ENCODE data around the gene PTPRN2.
"Not testable (repeated sequence)": the region's sequence is repeated elsewhere in the genome, so short reads cannot be mapped to it uniquely, and the experiment has no call there.

Gene PTPRN2

DNA sequence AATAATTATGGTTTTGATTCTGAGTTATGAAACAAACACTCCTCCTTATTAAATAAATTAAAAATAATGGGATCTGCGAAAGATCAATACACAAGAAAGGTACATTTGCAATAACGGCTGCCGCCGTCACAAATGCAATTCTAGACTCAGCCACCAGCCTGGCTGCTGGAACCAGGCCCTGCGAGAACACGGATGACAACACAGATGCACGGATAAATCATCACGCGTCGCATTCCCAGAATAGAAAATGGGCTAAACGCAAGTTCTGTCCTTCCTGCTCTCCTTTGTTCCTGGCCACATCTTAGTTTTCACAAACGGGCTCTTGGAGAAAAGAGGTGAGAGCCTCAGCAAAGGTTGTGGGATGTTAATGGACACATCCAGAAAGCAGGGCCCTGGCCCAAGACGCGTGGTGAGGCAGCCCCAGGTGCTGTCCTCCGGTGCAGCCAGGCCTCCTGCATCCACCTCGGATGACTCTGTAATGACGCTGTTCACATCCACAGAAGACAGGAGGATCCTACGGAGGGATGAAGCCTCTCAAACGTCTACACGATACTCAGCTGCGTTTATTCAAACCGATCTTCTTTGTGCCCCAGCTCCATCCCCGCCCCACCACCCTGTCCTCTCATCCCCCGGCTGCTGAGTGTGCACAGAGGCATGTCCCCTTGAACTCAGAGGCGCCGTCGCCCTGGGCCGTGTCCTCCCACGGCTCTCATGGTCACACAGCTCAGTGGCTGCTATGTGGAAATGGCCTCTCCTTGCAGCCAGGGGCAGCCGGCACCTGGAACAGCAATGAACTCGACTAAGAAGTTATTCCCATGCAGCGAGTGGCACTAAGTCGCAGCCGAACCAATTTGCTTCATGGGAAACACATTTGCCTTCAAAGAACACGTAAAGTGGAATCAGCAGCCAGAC is 197.9 kb downstream of the PTPRN2 start:
- in situ Hi-C loops (cut with MboI; ENCODE audit: low pct_unique_long_range_greater_than_20kb, low sequenced_read_pairs): no loop called here
- no peak for DNase-seq

DNA sequence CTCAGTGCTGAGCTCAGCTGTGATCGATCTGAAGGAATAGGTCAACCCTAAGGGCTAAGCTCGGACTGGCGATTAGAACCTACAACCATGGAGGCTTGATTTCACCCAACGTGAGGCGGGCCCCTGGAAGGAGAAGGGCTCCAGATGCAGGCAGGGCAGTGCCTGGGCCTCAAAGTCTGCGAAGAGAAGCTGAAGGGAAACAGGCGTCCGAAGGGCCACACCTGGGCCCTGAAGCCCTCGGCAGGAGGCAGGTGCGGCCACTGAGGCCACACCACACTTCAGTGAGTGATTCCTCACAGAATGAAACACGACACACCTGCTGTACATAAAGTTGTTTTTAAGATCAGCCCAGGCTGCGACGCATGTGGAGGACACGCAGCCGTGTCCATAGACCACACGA is 198.7 kb downstream of the PTPRN2 start:
- no peak for DNase-seq
- in situ Hi-C loops (cut with MboI; ENCODE audit: low pct_unique_long_range_greater_than_20kb, low sequenced_read_pairs): no loop called here

DNA sequence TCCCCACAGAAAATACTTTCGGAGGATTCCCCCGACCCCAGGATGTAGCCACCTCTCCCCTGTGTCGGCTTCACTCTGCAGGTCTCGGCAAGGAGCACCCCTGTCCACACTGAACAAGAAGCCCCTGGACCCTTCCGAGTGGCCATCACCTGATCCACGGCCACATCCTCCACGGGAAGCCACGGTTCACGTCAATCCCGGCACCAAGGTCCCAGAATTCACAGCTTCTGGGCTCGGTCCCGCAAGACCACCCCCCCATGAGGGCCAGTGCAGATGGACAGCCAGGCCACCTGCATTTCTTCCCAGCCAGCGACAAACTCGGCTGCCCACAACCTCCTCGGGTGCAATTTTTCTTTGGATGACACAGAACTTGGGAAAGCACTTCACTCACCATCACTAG is 199.6 kb downstream of the PTPRN2 start:
- no peak for DNase-seq
- in situ Hi-C loops (cut with MboI; ENCODE audit: low pct_unique_long_range_greater_than_20kb, low sequenced_read_pairs): no loop called here

DNA sequence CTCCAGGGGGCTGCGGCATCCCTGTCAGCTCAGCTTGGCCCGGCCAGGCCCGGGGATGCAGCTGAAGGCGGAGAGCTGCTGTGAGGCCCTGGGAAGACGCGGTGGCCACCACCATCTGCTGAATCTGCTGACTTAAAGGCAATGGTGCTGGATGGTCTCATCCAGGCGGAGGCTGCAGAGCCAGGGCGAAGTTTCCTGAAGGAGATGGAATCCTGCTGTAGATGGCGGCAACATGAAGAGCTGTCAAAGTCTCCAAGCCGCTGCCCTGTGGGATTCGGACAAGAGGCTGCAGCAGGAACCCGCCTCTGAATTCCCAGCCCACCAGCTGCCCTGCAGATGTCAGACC is 200.1 kb downstream of the PTPRN2 start:
- in situ Hi-C loops (cut with MboI; ENCODE audit: low pct_unique_long_range_greater_than_20kb, low sequenced_read_pairs): no loop called here
- DNase-seq: no peak

DNA sequence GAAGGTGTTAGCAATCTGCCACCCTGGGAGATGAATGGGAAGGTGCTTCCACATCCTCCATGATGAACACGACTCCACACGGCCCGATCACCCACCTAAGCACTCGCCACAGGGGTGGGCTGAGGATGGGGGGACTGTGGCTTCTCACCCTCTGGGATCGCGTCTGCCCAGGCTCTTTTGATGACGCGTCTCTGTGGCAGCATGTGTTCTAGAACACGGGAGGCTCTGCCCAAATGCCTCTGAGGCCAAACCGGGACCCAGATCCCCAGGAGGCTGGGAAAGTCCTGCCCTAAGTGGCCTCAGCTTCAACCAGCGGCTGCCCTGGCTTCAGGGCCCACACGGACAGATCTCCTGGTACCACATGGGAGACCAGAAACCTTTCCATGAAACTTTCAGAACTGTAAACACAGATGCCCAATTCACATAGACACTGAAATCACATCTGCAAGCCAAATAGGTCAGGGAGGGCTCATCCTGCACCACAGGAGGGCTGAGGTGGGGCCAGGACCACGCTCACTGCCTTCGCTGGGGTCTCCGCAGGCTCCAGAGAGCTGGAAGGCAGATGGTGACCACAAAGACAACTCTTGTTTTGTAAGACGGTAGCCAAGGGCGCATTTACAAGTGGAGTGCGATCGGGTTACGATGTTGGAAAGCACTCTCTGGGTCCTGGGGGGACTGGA is 200.6 kb downstream of the PTPRN2 start:
- in situ Hi-C loops (cut with MboI; ENCODE audit: low pct_unique_long_range_greater_than_20kb, low sequenced_read_pairs): no loop called here
- no peak for DNase-seq

DNA sequence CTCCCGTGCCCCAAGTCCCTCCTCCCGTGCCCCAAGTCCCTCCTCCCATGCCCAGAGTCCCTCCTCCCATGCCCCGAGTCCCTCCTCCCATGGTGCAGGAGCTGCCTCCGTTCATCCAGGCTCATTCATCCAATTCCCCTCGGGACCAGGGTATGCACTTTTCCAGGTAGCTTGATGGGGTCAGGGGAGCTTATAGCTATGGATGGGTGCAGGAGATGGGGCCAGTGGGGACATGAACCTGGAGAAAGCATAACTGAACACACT is 201.3 kb downstream of the PTPRN2 start:
- DNase-seq: no peak
- in situ Hi-C loops (cut with MboI; ENCODE audit: low pct_unique_long_range_greater_than_20kb, low sequenced_read_pairs): no loop called here

DNA sequence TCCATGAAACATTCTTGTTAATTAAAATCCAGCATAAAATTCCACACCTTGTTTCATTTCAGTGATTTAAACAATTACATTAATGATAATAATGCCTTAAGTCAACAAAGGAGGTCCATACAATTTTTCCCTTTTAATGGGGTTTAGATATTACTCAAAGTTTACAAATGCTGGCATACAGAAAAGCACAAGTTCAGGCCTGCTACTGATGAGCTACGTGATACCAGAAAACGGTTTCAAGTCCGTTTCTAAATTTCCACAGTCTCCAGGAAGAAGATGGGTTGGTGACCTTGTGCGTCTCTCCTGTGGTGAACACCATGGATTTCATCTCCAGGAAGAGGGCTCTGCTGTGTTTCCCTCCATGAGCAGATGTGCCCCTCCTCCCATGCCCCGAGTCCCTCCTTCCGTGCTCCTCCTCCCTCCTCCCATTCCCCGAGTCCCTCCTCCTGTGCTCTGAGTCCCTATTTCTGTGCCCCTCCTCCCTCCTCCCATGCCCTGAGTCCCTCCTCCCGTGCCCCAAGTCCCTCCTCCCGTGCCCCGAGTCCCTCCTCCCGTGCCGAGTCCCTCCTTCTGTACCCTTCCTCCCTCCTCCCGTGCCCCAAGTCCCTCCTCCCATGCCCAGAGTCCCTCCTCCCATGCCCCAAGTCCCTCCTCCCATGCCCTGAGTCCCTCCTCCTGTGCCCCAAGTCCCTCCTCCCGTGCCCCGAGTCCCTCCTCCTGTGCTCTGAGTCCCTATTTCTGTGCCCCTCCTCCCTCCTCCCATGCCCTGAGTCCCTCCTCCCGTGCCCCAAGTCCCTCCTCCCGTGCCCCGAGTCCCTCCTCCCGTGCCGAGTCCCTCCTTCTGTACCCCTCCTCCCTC is 201.9 kb downstream of the PTPRN2 start:
- DNase-seq; in situ Hi-C loops (cut with MboI; ENCODE audit: low pct_unique_long_range_greater_than_20kb, low sequenced_read_pairs): not testable (repeated sequence)

DNA sequence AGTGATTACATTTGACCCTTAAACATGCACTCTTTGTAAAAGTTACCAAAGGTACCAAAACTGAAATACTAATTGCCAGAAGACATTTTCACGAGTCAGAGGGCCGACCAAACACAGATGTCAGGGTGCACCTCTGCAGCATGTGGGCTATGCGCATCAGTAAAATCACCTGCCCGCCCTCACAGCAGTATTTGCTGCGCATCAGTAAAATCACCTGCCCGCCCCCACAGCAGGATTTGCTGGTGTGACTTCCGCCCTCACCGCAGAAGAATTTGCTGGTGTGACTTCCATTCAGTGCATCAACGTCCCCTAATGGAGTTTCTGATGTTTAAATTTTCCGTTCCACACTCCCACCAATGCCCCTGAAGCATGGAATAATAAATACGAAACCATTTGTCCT is 202.9 kb downstream of the PTPRN2 start:
- in situ Hi-C loops (cut with MboI; ENCODE audit: low pct_unique_long_range_greater_than_20kb, low sequenced_read_pairs): no loop called here

DNA sequence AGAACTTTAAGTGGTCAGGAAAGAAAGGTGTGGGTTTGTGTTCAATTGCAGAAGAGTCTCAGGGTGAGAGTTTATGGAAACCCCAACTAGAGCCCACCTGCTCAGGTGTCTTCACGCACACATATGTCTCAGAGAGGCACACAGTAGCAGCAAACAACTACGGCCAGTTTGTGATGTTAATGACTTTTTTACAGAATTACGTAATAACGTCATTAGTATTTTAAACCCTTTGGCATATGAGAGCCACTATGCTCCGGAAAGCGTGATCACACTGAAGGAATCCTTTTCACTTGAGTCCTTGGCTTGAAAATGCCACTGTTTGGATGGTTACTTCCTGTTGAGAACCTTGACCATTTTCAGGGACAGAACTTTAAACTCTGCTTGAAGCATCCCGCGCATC is 204.0 kb downstream of the PTPRN2 start:
- DNase-seq: no peak
- in situ Hi-C loops (cut with MboI; ENCODE audit: low pct_unique_long_range_greater_than_20kb, low sequenced_read_pairs): no loop called here

More for the DNA sequence above, 202.9 kb downstream of the PTPRN2 start:
- no peak for DNase-seq

DNA sequence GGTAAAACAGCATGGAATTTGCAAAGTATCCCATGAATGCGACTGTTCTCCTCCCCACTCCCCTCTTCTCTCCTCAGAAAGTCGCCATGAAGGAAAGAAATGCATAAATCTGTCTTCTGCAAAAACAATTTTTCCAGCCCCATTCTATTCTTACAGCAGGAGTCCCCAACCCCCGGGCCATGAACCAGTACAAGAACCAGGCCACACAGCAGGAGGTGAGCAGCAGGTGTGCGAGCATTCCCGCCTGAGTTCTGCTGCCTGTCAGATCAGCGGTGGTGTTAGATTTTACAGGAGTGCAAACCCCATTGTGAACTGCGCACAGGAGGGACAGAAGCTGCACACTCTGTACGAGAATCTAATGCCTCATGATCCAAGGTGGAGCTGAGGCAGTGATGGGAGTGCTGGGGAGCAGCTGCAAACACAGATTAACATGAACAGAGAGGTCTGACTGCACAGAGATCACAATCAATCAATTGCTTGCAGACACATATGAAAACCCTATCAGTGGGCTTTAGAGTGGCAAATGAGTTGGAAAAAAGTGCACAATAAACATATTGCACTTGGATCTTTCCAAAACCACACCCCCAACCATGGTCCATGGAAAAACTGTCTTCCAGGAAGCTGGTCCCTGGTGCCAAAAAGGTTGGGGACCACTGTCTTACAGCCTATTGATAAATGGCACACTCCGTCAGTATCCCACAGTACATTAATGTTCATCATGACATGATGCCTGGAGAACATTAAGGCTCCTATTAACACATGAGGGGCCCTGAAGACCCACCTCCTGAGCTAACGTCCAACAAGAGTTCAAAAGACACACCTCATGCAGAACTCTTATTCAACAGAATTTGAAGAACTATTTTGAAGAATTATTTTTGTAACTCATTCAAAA is 205.0 kb downstream of the PTPRN2 start:
- in situ Hi-C loops (cut with MboI; ENCODE audit: low pct_unique_long_range_greater_than_20kb, low sequenced_read_pairs): no loop called here
- DNase-seq: no peak

DNA sequence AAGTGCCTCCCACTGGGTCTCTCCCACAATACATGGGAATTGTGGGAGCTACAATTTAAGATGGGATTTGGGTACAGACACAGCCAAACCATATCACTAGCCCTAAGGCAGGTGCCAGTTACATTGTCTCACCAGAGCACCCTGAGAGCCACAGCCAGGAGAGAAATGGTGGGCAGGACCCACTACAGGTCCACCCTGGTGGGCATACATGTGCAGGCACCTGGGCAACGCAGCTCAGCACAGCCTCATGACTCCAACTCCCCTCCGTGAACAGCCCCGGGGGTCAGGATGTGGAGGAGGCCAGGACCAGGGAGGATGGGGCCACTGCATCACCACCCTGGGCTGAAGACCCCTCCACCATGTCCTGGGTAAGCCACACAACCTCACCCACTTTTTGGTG is 205.7 kb downstream of the PTPRN2 start:
- no peak for DNase-seq
- in situ Hi-C loops (cut with MboI; ENCODE audit: low pct_unique_long_range_greater_than_20kb, low sequenced_read_pairs): no loop called here

DNA sequence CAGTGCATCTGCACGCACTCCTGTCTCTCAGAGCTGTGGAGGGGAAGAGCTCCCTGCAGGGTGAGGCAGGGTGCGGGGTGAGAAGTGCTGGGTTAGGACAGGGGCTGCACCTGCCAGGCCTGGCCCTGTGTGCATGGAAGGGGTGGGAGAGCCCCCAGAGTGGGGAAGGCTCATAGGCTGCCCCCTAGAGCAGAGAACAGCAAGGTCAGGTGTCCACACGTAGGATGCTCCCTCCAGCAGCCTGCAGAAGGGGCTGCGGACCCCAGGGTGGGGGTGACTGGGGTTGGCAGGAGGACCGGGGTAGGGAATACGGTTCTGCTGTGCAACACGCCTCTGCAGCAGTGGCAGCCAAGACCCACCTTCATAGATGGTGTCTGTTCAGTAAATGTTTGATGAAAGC is 208.6 kb downstream of the PTPRN2 start:
- no peak for DNase-seq
- in situ Hi-C loops (cut with MboI; ENCODE audit: low pct_unique_long_range_greater_than_20kb, low sequenced_read_pairs): no loop called here

DNA sequence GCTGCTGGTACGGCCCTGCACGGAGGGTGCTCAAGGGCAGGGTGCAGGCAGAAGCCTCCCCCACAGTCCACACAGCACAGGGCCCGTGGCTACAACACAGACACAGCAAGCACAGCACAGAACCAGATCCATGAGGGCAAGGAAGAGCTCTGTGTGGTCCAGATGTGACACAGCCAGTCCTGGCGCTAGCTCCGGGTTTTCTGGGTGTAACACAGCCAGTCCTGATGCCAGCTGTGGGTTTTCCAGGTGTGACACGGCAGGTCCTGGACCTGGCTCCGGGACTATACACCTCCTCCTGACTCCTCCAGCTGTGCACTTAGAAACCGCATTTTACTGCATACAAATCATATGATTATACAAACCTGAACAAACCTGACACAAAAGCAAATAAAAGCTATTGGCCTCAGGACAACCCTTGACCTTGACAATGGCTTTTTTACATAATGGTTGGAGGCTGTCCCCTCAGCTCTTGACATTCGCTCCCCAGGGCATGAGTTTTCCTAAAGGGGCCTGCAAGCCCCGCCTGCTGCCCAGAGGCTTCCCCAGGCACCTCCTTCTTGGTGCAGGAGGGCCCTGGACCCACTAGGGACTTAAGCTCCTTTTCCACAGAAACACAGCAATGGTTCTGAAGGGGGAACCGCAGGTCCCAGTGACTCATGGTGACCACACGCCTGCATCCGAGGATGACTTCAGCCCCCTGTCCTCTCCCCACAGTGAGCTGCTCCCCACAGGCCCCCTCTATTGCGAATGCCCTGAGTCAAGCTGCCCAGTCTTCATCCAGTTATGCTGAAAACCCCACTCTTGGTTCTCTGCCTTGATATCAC is 209.6 kb downstream of the PTPRN2 start:
- no peak for DNase-seq

DNA sequence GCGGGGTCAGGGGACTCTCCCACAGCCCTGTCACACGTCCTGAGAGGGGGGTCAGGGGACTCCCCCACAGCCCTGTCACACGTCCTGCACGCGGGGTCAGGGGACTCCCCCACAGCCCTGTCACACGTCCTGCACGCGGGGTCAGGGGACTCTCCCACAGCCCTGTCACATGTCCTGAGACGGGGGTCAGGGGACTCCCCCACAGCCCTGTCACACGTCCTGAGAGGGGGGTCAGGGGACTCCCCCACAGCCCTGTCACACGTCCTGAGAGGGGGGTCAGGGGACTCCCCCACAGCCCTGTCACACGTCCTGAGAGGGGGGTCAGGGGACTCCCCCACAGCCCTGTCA is 210.8 kb downstream of the PTPRN2 start:
- in situ Hi-C loops (cut with MboI; ENCODE audit: low pct_unique_long_range_greater_than_20kb, low sequenced_read_pairs); DNase-seq: not testable (repeated sequence)

More for the DNA sequence above, 209.6 kb downstream of the PTPRN2 start:
- in situ Hi-C loops (cut with MboI; ENCODE audit: low pct_unique_long_range_greater_than_20kb, low sequenced_read_pairs): no loop called here

DNA sequence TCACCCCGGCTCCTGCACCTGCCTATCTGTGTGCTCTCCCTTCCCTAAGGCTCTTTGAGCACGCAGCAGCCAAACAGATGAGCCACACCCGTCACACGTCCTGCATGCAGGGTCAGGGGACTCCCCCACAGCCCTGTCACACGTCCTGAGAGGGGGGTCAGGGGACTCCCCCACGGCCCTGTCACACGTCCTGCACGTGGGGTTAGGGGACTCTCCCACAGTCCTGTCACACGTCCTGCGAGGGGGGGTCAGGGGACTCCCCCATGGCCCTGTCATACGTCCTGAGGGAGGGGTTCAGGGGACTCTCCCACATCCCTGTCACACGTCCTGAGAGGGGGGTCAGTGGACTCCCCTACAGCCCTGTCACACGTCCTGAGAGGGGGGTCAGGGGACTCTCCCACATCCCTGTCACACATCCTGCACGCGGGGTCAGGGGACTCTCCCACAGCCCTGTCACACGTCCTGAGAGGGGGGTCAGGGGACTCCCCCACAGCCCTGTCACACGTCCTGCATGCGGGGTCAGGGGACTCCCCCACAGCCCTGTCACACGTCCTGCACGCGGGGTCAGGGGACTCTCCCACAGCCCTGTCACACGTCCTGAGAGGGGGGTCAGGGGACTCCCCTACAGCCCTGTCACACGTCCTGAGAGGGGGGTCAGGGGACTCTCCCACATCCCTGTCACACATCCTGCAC is 211.3 kb downstream of the PTPRN2 start:
- DNase-seq; in situ Hi-C loops (cut with MboI; ENCODE audit: low pct_unique_long_range_greater_than_20kb, low sequenced_read_pairs): not testable (repeated sequence)

DNA sequence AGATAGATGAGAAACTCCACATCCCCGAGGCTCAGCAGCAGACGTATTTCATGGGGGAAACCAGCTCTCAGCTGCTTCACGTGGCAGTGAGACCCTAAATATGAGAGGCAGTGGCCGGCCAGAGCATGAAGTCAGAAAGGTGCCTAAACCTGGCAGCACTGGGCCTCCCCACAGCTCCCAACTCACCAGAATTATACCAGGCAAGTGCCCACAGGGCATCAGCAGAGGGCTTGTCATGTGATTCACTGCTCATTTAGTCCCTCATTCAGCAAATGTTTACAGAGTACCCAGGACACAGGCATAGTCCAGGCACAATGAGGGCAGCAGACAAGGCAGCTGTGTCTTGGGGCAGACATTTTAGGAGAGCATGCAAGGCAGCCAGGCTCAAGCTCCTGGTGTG is 212.6 kb downstream of the PTPRN2 start:
- no peak for DNase-seq
- in situ Hi-C loops (cut with MboI; ENCODE audit: low pct_unique_long_range_greater_than_20kb, low sequenced_read_pairs): no loop called here

DNA sequence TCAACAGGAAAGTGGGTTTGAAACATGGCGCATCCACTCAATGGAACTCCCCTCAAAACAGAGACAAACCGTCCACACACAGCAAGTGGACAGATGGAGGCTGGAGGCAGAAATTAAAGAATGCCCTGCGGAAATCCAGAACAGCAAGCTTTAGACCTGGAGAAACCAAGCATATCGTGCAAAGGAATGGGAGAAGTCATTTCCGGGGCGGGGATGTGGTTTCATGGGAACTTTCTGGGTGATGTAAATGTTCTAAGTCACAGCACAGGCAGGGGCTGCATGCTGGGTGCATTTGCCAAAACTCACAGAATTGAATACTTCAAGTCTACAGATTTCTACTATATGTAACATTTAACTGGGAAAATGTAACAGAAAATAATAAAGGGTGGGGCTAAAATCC is 213.0 kb downstream of the PTPRN2 start:
- in situ Hi-C loops (cut with MboI; ENCODE audit: low pct_unique_long_range_greater_than_20kb, low sequenced_read_pairs): no loop called here

DNA sequence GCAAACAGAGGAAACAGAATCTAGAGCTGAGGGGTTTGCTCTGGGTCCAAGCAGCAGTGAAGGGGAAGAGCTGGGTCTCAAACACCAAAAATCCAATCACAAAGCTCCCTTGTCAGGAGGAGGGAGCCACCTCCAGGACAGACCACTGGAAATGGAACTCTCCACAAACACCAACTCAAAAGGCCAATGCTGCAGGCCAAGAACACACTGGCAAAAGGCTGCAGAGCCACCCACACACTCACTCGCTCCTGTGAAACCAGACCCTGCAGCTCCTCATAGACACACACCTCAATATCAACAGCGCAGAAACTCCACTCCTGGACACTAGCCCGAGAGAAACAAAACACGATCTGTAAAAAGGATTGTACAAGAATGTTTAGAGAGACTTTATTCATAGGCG is 213.5 kb downstream of the PTPRN2 start:
- in situ Hi-C loops (cut with MboI; ENCODE audit: low pct_unique_long_range_greater_than_20kb, low sequenced_read_pairs): no loop called here

More for the DNA sequence above, 213.0 kb downstream of the PTPRN2 start:
- DNase-seq: no peak

More for the DNA sequence above, 213.5 kb downstream of the PTPRN2 start:
- no peak for DNase-seq
